Mucosa of rectum (tissue), 2 donors: ENCODE results near the gene LPCAT3.

Experiments
- H3K27ac ChIP-seq, 2 donors: one replicate each; pipeline ENCODE4 v1.7.0; 2013; ENCODE audit warnings: inconsistent platforms in 2 of 2, low read depth in 2 of 2, low read length in 2 of 2
- H3K27me3 ChIP-seq, 2 donors: one replicate each; pipeline ENCODE4 v1.7.0; 2013; ENCODE audit warnings: low read length in 2 of 2; ENCODE audit not compliant: control insufficient read depth in 2 of 2, insufficient read depth in 2 of 2
- H3K36me3 ChIP-seq, 2 donors: one replicate each; pipeline ENCODE4 v1.7.0; 2013; ENCODE audit warnings: low read length in 2 of 2; ENCODE audit not compliant: control insufficient read depth in 2 of 2, insufficient read depth in 2 of 2
- H3K4me1 ChIP-seq, 2 donors: one replicate each; pipeline ENCODE4 v1.7.0; 2013; ENCODE audit warnings: low read length in 2 of 2, mild to moderate bottlenecking in 1 of 2; ENCODE audit not compliant: control insufficient read depth in 2 of 2, insufficient read depth in 2 of 2
- H3K4me3 ChIP-seq, 2 donors: one replicate each; pipeline ENCODE4 v1.7.0; 2013; ENCODE audit warnings: low read length in 2 of 2
- H3K9ac ChIP-seq, 2 donors: one replicate each; pipeline ENCODE4 v1.7.0; 2013; ENCODE audit warnings: low read length in 2 of 2, low read depth in 1 of 2, mild to moderate bottlenecking in 1 of 2
- H3K9me3 ChIP-seq, 2 donors: one replicate each; pipeline ENCODE4 v1.7.0; 2013; ENCODE audit warnings: low read length in 2 of 2; ENCODE audit not compliant: control insufficient read depth in 2 of 2
- donor health status: healthy.
- donor health status: Normal muscosa, but diverticular disease.

LPCAT3 gene, protein sequence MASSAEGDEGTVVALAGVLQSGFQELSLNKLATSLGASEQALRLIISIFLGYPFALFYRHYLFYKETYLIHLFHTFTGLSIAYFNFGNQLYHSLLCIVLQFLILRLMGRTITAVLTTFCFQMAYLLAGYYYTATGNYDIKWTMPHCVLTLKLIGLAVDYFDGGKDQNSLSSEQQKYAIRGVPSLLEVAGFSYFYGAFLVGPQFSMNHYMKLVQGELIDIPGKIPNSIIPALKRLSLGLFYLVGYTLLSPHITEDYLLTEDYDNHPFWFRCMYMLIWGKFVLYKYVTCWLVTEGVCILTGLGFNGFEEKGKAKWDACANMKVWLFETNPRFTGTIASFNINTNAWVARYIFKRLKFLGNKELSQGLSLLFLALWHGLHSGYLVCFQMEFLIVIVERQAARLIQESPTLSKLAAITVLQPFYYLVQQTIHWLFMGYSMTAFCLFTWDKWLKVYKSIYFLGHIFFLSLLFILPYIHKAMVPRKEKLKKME

DNA sequence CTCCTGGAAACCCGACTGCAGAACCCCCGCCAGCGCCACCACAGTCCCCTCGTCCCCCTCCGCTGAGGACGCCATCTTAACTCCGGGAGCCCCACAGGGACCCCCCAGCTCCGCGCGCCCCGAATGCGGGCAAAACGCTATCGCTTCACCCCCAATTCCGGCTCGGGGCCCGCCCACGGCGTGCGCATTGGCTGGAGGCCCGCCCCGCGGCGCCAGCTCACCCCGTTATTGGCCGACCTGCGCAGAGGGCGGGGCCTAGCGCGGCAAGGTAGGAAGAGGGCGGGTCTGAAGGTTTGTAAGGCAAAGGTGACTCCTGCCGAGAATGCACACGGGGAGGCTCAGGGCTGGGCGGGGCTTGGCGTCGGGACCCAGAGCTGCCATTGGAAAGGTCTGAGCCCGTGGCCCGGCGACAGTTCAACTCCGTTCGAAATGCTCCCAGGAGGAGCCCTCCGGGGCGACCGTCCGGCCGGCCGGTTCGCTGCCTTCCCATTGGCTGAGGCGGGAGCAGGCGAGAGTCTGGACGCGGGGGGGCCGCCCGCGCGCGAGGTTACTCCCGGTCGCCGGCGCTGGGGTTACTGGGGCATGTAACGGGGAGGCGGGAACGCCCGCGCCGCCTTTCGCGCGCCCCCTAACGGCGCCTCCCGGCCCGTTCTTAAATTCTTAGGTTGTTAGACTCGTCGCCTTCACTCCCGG is at the start of gene LPCAT3:
Gene LPCAT3, minus strand, starts transcription at position 127 of the 693 bp plus-strand sequence. Its CDS starts 52 bp downstream, at position 75.
- Histone ChIP-seq H3K27ac (peak within 1 kb of the TSS; percentile 89 to 93), H3K4me1 (peaks cover 12 to 15% of the 10 kb centered on the region in 2 donors), H3K9ac (peak within 1 kb of the TSS; percentile 85 to 91), H3K36me3 (peaks cover 1 to 3% of the 10 kb centered on the region in 2 donors), H3K9me3 (no peaks in the 10 kb centered on the region), H3K4me3 (peak within 1 kb of the TSS; percentile 95 to 97), H3K27me3 (no peaks in the 10 kb centered on the region)

DNA sequence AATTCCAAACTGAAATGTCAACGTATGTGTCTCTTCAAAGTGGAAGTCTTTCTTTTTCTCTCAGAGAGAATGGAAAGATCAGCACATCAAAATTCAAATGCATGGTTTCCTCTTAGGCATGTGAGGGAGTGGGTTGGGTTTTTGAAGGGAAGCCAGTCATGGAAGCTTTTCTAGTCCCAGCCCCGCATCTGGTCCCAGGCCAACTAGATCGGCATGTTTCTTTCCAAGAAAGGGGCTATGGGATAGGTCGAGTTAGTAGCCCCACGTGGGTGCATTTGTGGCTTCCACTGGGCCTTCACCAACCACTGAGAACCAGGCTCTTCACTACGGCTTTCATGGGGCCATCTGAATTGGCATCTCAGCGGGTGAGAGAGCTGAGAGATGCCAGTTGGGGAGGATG is 48.8 kb upstream of the LPCAT3 start:
- H3K27ac ChIP-seq, result no peak overlapping the region
- H3K36me3 ChIP-seq, result no peaks in the 10 kb centered on the region
- no peak overlapping the region for H3K4me3 ChIP-seq
- peaks cover 0 to 3% of the 10 kb centered on the region in 2 donors for H3K27me3 ChIP-seq
- H3K9ac ChIP-seq, result no peak overlapping the region
- peaks cover 0 to 4% of the 10 kb centered on the region in 2 donors for H3K4me1 ChIP-seq
- H3K9me3 ChIP-seq, result no peaks in the 10 kb centered on the region

DNA sequence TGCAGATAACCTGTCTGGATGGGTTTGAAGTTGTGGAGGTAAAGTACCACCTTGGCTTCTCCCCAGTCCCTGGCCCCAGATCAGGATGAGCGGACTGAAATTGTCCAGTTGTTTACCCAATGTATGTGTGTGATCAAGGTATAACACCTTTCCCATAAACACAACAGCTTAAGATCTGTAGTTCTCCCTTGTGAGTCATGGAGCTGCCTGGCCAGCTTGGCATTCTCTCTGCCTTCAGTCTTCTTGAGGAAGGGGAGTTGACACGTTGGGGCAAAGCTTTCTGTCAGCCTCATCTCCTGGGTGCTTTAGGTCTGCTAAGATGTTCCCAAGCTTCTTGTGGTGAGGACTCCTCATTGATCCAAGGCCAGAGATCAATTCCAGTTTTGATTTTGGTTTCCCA is 48.3 kb upstream of the LPCAT3 start:
- Histone ChIP-seq H3K4me3 (no peak overlapping the region), H3K27me3 (peaks cover 0 to 3% of the 10 kb centered on the region in 2 donors), H3K27ac (no peak overlapping the region), H3K36me3 (no peaks in the 10 kb centered on the region), H3K9ac (no peak overlapping the region), H3K4me1 (peaks cover 0 to 4% of the 10 kb centered on the region in 2 donors), H3K9me3 (no peaks in the 10 kb centered on the region)

DNA sequence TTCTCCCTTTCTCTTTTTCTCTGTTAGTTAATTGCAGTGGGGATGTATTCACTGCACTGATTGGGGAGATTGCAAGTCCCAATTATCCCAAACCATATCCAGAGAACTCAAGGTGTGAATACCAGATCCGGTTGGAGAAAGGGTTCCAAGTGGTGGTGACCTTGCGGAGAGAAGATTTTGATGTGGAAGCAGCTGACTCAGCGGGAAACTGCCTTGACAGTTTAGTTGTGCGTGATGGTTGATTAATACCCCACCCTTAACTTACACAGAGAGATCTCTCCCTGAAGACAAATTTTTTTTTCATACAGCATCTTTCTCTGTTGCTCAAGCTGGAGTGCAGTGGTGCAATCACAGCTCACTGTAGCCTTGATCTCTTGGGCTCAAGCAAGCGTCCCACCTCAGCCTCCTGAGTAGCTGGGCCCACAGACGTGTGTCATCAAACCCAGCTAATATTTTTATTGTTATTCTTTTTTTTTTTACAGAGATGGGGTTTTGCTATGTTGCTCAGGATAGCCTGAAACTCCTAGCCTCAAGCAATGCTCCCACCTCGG is 46.9 kb upstream of the LPCAT3 start:
- no peaks in the 10 kb centered on the region for H3K9me3 ChIP-seq
- no peak overlapping the region for H3K4me3 ChIP-seq
- H3K4me1 ChIP-seq, result peaks cover 0 to 5% of the 10 kb centered on the region in 2 donors
- H3K9ac ChIP-seq, result no peak overlapping the region
- H3K36me3 ChIP-seq, result no peaks in the 10 kb centered on the region
- no peak overlapping the region for H3K27ac ChIP-seq
- H3K27me3 ChIP-seq, result peaks cover 0 to 4% of the 10 kb centered on the region in 2 donors

DNA sequence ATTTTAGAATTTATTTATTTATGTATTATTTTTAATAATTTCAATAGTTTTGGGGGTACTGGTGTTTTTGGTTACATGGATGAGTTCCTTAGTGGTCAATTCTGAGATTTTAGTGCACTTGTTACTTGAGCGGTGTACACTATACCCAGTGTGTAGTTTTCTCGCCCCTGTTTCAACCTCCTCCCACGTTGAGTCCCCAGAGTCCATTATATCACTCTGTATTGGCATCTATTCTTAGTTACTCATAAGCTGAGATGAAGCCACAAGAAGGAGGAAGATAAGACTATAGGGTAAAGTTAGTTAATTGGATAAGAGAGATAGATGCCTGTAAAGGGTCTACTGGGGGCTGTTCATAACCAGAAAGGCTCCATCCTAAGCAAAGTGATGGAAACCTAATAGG is 46.2 kb upstream of the LPCAT3 start:
- Histone ChIP-seq H3K9me3 (no peaks in the 10 kb centered on the region), H3K27me3 (peaks cover 0 to 6% of the 10 kb centered on the region in 2 donors), H3K36me3 (no peaks in the 10 kb centered on the region), H3K4me1 (peaks cover 0 to 8% of the 10 kb centered on the region in 2 donors), H3K4me3 (no peak overlapping the region), H3K27ac (no peak overlapping the region), H3K9ac (no peak overlapping the region)

DNA sequence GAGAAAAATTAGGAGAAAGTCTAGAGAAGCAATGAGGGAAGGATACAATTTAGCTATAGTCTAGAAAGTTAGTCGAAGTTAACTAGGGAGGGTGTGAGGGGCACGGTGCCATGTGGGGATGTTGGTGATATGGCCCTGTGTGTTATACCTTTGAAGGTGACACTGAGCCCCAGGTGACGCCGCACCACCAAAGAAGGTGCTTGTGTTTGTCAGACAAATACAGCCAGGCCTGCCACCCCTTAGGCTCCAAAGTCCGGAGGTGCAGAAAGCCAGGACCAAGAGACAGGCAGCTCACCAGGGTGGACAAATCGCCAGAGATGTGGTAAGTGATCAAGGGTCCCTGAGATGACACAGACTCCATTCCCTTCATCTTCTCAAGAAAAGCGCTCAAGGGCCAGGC is 43.3 kb upstream of the LPCAT3 start:
- peak overlapping the region; percentile 37 to 62 for H3K4me3 ChIP-seq
- peak overlapping the region; percentile 54 to 76 for H3K27ac ChIP-seq
- no peaks in the 10 kb centered on the region for H3K36me3 ChIP-seq
- no peaks in the 10 kb centered on the region for H3K9me3 ChIP-seq
- H3K27me3 ChIP-seq, result peaks cover 0 to 6% of the 10 kb centered on the region in 2 donors
- peak overlapping the region in 1 of 2 donors; percentile 58 for H3K9ac ChIP-seq
- H3K4me1 ChIP-seq, result peaks cover 0 to 8% of the 10 kb centered on the region in 2 donors

- H3K9ac ChIP-seq, result peak overlapping the region; percentile 43 to 58
- H3K27ac ChIP-seq, result peak overlapping the region; percentile 54 to 76
- peak overlapping the region; percentile 37 to 62 for H3K4me3 ChIP-seq
- H3K36me3 ChIP-seq, result no peaks in the 10 kb centered on the region
- H3K27me3 ChIP-seq, result peaks cover under 1 to 6% of the 10 kb centered on the region in 2 donors
- peaks cover 0 to 8% of the 10 kb centered on the region in 2 donors for H3K4me1 ChIP-seq
- no peaks in the 10 kb centered on the region for H3K9me3 ChIP-seq
Observed at GRCh38 chr12:7061138-7061537, 42.9 kb upstream of the LPCAT3 start.

DNA sequence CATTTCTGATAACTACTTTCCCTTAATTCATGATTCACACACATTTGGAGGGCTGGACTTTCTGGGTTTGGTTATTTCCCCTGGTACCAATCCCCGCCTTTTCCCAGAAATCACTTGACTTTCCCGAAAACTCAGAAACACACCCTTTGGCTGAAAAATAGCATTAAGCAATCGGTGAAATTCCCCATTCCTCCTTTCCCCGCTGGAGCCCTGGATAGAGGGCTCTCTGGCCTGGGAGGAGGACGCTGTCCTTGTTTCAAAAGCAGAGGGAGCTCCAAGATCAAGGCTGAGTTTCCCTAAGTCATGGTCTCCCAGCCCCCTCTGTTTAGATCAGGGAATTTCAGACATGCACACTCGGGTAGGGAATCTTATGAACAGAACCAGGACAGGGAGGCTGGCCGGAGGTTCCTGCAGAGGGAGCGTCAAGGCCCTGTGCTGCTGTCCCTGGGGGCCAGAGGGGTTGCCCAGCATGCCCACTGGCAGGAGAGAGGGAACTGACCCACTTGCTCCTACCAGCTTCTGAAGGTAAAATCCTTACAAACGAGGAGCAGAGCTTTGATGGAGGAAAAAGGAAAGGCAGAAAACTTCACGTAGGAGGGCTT is 42.2 kb upstream of the LPCAT3 start, which contains the start of gene C1S:
Gene C1S, plus strand, starts transcription at position 366 of the 602 bp plus-strand sequence. CDS start 1,195 bp downstream, outside the sequence.
- H3K36me3 ChIP-seq, result no peaks in the 10 kb centered on the region
- H3K27me3 ChIP-seq, result peaks cover 3 to 6% of the 10 kb centered on the region in 2 donors
- peak within 1 kb of the TSS; percentile 37 to 62 for H3K4me3 ChIP-seq
- peak within 1 kb of the TSS; percentile 43 to 58 for H3K9ac ChIP-seq
- H3K4me1 ChIP-seq, result peaks cover 0 to 8% of the 10 kb centered on the region in 2 donors
- no peaks in the 10 kb centered on the region for H3K9me3 ChIP-seq
- H3K27ac ChIP-seq, result peak within 1 kb of the TSS; percentile 54 to 76

- no peaks in the 10 kb centered on the region for H3K36me3 ChIP-seq
- H3K27me3 ChIP-seq, result peaks cover 3 to 6% of the 10 kb centered on the region in 2 donors
- H3K9me3 ChIP-seq, result no peaks in the 10 kb centered on the region
- H3K4me3 ChIP-seq, result no peak overlapping the region
- peak overlapping the region; percentile 28 to 32 for H3K27ac ChIP-seq
- H3K9ac ChIP-seq, result no peak overlapping the region
- H3K4me1 ChIP-seq, result peaks cover 0 to 8% of the 10 kb centered on the region in 2 donors
Observed at GRCh38 chr12:7059780-7060179, 41.5 kb upstream of the LPCAT3 start.
